NCI-H1694 (cell line): Measurements from ENCODE around the gene HGFAC.
"Not testable (repeated sequence)": the region's sequence is repeated elsewhere in the genome, so short reads cannot be mapped to it uniquely, and the experiment has no call there.

Source experiments
- DNase-seq: peaks from one replicate; lab custom pipeline; 2025; lab: John Stamatoyannopoulos, UW

HGFAC gene

GRCh38 chr4:3411190-3411589, 30.6 kb upstream of the HGFAC start:
- DNase-seq: not testable (repeated sequence)

DNA sequence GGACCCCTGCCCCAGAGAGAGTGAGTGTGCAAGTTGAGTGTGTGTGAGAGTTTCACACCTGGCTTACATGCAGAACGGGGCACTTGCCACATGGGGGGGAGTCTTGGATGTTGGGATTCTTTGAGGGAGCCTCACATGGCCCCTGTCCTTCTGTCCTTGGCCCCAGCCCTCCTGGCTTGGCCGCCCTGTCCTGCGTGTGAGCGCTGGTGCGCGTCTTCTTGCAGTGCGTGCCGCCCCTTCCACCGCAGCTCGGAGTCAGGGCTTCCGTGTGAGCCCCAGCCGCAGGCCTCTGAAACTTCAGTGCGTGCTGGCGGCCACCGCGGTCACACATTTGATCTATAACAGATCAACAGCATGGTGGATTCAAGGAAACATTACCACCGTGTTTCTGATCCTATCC, 30.1 kb upstream of the HGFAC start:
- DNase-seq: no peak

DNA sequence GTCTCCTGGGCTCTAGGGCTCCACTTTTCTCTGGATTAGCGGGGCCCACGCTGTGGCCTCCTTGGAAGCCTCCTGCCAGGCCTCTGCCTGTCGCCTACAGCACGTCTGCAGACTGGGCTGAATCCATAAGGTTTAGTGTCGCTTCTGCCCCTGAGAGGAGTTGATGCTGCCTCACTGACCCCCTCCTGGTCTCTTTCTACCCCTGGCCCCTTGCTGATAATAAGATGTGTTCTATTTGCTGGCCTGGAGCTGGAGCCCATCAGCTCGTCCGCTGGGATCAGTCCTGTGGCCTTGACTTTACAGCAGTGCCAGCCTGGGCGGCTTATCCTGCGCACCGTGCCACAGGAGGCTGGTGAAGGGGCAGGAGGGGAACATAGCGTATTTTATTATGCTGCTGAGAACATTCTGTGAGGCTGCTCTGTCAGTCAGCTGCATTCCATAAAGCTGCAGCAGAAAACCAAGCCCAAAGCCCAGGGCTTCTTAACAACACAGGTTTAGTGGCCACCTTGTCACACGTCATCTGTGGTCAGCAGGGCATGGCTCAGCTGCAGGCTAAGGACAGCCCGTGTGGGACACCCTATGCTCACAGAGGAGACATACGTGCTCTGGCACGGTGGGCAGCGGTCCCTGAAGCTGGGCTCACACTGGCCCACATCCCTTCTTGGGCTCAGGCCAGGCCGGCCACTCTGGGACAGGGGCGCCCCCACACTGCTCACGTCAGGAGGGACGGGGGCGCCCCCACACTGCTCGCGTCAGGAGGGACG, 29.3 kb upstream of the HGFAC start:
- DNase-seq: no peak

DNA sequence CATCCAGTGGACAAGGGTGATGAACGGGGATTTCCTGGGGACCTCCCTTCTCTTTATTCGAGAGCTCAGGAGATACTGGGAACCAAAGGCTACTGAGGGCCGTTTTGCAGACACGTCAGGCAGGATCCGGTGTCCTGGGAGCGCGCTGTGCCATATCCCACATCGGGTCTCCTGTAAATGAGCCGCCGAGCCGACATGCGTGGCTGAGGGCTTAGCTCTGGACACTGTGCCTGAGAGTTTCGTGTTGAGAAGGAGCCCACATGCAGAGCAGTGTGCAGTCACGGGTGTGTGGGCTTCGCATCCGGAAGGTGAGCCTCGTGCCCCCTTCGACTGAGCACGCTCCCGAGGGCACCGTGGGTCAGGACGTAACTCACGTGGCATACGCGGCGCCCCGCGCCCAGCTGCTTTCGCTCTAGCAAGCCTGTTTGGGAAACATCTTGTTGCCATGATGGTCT, 28.5 kb upstream of the HGFAC start:
- no peak for DNase-seq

DNA sequence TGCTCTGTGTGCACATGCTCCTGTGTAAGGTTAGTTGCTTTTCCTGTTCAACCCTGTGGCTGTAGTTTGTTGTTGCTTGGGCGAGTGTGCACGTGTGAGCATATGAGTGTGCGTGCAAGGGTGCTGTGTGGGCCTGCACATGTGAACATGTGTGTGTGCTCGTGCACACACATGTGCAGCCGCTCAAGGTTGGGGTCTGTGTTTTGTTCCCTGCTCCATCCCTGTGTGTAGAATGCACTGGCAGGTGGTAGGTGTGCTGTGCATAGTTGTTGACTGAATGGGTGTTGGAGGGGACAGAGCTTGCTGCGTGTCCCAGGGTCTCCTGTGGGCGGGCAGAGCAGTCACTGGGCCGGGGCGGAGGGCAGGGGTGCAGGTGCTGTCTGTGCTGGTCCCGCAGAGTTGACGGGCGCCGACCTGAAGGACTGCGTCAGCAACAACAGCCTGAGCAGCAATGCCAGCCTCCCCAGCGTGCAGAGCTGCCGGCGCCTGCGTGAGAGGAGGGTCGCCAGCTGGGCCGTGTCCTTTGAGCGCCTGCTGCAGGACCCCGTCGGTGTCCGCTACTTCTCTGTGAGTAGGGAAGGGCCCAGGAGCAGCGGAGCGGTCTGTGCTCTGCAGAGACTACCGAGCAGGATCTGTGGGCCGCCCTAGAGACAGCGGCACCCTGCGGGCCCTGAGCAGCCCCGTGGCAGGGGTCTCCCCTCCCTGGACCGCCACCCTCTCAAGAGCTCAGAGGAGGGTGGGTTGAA, 27.9 kb upstream of the HGFAC start:
- no peak for DNase-seq

- DNase-seq: no peak
Observed at GRCh38 chr4:3414421-3415279, 27.1 kb upstream of the HGFAC start.

- no peak for DNase-seq
Observed at GRCh38 chr4:3415471-3416141, 26.2 kb upstream of the HGFAC start.

GRCh38 chr4:3416270-3416669, 25.5 kb upstream of the HGFAC start:
- DNase-seq: no peak

GRCh38 chr4:3416821-3417221, 24.9 kb upstream of the HGFAC start:
- DNase-seq: no peak

GRCh38 chr4:3417448-3417847, 24.3 kb upstream of the HGFAC start:
- no peak for DNase-seq

- DNase-seq: no peak
Observed at GRCh38 chr4:3418029-3418762, 23.6 kb upstream of the HGFAC start.

GRCh38 chr4:3419836-3420605, 21.7 kb upstream of the HGFAC start:
- no peak for DNase-seq

- no peak for DNase-seq
Observed at GRCh38 chr4:3420606-3420955, 21.2 kb upstream of the HGFAC start.

DNA sequence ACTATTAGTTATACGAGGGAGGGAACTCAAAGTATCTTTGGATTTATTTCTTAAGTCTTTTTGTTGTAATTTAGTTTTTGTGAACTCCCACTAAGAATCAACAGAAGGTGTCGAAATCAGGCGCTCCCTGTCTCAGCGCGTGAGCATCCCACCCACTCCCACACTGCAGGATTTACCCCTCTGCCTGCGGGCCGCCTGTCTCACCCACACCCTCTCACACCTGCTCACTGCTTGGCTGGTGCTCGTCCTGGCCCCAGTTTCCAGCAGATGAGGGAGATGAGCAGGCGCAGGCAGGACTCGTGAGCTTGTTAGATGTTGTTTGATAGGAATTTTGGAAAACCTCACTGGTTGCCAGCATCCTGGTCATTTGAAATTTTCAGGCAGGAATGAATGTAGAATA, 20.8 kb upstream of the HGFAC start:
- no peak for DNase-seq

DNA sequence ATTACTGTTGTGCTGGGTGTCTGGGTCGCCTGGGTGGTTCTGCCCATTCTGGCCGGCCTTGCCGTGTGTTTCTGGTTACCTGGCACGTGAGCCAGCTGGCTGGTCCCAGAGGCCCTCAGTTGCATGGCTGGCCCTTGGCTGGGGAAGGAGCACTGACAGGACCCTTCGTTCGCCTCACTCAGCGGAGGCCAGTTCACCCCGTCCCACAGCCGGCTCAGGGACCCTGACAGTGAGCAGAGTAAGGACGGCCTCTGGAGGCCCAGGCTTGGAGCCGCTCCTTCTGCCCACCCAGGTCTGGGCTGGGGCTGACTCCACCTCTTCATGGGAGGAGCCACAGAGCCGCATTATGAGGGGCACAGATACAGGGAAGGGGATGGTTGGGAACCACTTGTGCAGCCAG, 20.3 kb upstream of the HGFAC start:
- DNase-seq: no peak

DNA sequence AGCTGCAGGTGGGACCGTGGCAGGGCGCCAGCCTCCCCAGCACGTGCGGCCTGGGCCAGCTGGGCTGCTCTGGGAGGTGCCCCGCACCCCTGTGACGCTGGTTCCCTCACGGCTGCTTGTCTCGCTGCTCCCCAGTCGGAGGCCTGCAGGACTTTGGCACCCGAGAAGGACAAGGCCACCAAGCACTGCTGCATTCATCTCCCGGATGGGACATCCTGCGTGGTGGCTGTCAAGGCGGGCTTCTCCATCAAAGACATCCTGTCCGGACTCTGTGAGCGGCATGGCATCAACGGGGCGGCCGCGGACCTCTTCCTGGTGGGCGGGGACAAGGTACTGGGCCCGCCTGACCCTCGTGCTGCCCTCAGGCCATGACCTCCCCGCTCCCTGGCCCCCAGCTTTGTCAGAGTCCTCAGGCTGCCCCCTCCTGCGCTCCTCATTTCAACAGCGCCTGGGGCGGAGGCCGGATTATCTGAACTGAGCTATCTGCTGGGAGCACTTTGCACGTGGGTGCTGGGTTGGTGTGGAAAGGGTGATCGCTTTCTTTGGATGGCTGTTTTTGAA, 19.4 kb upstream of the HGFAC start:
- DNase-seq: no peak

DNA sequence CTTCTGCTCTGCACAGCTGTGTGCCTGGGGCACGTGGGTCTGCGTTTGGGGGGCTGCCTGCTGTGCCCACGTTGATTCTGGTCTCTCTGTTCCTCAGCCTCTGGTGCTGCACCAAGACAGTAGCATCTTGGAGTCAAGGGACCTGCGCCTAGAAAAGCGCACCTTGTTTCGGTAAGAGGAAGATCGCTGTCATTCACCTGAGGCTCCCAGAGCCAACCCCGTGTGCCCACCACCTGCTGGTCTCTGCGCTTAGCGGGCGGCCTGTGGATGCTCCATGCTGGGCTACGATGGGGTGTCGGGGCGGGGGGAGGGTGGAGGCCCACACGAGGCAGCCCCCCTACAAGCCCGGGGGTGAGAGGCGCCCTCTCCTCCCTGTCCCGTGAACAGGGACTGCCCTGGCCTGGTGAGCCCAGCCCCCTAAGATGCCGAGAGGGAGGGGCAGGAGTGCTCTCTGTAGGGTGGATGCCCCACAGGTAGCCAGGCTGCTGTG, 18.9 kb upstream of the HGFAC start:
- DNase-seq: no peak

DNA sequence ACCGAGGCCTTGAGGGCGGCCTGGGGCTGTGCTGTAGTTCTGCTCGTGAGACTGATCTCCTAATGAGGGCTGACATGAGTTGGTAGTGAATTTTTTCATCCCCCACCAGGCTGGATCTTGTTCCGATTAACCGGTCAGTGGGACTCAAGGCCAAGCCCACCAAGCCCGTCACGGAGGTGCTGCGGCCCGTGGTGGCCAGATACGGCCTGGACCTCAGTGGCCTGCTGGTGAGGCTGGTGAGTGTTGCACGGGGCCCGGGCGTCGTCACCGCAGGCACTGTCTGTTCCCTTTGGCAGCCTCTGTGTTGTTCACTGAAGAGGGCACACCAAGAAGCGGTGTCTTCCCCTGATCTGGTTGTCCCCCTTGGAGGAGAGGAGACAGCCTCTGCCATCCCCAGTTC, 18.4 kb upstream of the HGFAC start:
- no peak for DNase-seq

DNA sequence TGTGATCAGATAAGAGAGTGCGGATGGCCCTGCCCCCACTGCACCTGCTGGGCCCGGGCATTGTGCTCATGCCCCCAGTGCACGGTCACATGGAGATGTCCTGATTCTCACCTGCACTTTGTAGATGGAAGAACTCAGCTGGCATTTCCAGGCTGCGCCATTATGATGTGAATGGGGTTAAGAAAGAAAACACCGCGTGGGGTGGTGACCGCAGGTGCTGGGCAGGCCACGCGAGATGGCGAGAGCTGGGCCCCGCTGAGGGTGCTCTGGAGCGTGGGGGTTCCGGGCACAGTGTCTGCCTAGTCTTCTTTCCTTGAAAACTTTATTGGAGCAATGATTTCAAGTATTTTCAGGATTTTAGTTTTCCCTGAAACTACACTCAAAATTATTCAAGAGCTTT, 17.8 kb upstream of the HGFAC start:
- no peak for DNase-seq

GRCh38 chr4:3424522-3425095, 17.2 kb upstream of the HGFAC start:
- no peak for DNase-seq
